HEK293T (cell line): ENCODE results near the gene BTNL8.

Source experiments
- CTCF ChIA-PET: fragments of 350-600 bp; formaldehyde crosslinking; extraction: SDS; loops from one replicate; lab custom pipeline; 2021; ENCODE audit warnings: antibody characterized with exemption, inconsistent platforms; lab: Yijun Ruan, JAX
- POLR2A ChIA-PET: fragments of 350-600 bp; formaldehyde crosslinking; extraction: SDS; loops from one replicate; lab custom pipeline; 2020; ENCODE audit warnings: antibody characterized with exemption, inconsistent platforms; lab: Yijun Ruan, JAX
- DNase-seq: peaks from one replicate; pipeline ENCODE4 v3.0.0; 2012; ENCODE audit warnings: mixed read lengths; ENCODE audit errors: extremely low spot score
- ARNT ChIP-seq: fragments of 450-650 bp; IDR thresholded peaks from 2 replicates; pipeline ENCODE4 v1.6.1; 2017; ENCODE audit warnings: mild to moderate bottlenecking
- BHLHE40 ChIP-seq: fragments of 450-650 bp; IDR thresholded peaks from 2 replicates; pipeline ENCODE4 v1.6.1; 2016; ENCODE audit warnings: mild to moderate bottlenecking, moderate library complexity, borderline replicate concordance
- CTBP1 ChIP-seq: fragments of 450-650 bp; IDR thresholded peaks from 2 replicates; pipeline ENCODE4 v1.6.1; 2016; ENCODE audit warnings: borderline replicate concordance
- ELF4 ChIP-seq: fragments of 450-650 bp; IDR thresholded peaks from 2 replicates; pipeline ENCODE4 v1.6.1; 2017; ENCODE audit warnings: antibody characterized with exemption
- FOXA1 ChIP-seq: fragments of 450-650 bp; IDR thresholded peaks from 2 replicates; pipeline ENCODE4 v1.6.1; 2016; ENCODE audit warnings: mild to moderate bottlenecking
- FOXK2 ChIP-seq: fragments of 450-650 bp; IDR thresholded peaks from 2 replicates; pipeline ENCODE4 v1.6.1; 2016; ENCODE audit warnings: mild to moderate bottlenecking
- FOXM1 ChIP-seq: fragments of 450-650 bp; IDR thresholded peaks from 2 replicates; pipeline ENCODE4 v1.6.1; 2017; ENCODE audit warnings: mild to moderate bottlenecking, borderline replicate concordance
- HDGF ChIP-seq: fragments of 450-650 bp; IDR thresholded peaks from 2 replicates; pipeline ENCODE4 v1.6.1; 2017; ENCODE audit warnings: antibody characterized with exemption, borderline replicate concordance
- L3MBTL2 ChIP-seq: fragments of 450-650 bp; conservative IDR thresholded peaks from 2 replicates; pipeline ENCODE4 v1.6.1; 2016; ENCODE audit warnings: mild to moderate bottlenecking
- LEF1 ChIP-seq: fragments of 450-650 bp; IDR thresholded peaks from 2 replicates; pipeline ENCODE4 v1.6.1; 2017; ENCODE audit warnings: mild to moderate bottlenecking, borderline replicate concordance
- NFRKB ChIP-seq: fragments of 450-650 bp; IDR thresholded peaks from 2 replicates; pipeline ENCODE4 v1.6.1; 2016; ENCODE audit warnings: mild to moderate bottlenecking, moderate library complexity
- SP1 ChIP-seq: fragments of 450-650 bp; IDR thresholded peaks from 2 replicates; pipeline ENCODE4 v1.6.1; 2017
- SUZ12 ChIP-seq: fragments of 450-650 bp; IDR thresholded peaks from 2 replicates; pipeline ENCODE4 v1.6.1; 2016; ENCODE audit warnings: mild to moderate bottlenecking
- TARDBP ChIP-seq: fragments of 450-650 bp; IDR thresholded peaks from 2 replicates; pipeline ENCODE4 v1.6.1; 2016
- ZNF384 ChIP-seq: fragments of 450-650 bp; IDR thresholded peaks from 2 replicates; pipeline ENCODE4 v1.6.1; 2016
- TF ChIP-seq, protein P1 (sequence below): fragments of 450-650 bp; IDR thresholded peaks from 2 replicates; pipeline ENCODE4 v1.6.1; 2016

Gene BTNL8

GRCh38 chr5:180866985-180867384 is 32.0 kb upstream of the BTNL8 start:
- no peak for DNase-seq
- POLR2A ChIA-PET, result no interaction called here
- no peak for TF ChIP-seq FOXK2
- TF ChIP-seq SP1, result no peak
- TF ChIP-seq, protein P1, sequence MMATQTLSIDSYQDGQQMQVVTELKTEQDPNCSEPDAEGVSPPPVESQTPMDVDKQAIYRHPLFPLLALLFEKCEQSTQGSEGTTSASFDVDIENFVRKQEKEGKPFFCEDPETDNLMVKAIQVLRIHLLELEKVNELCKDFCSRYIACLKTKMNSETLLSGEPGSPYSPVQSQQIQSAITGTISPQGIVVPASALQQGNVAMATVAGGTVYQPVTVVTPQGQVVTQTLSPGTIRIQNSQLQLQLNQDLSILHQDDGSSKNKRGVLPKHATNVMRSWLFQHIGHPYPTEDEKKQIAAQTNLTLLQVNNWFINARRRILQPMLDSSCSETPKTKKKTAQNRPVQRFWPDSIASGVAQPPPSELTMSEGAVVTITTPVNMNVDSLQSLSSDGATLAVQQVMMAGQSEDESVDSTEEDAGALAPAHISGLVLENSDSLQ, result no peak
- no peak for TF ChIP-seq L3MBTL2
- TF ChIP-seq SUZ12, result no peak
- TF ChIP-seq NFRKB, result no peak
- no peak for TF ChIP-seq ARNT
- TF ChIP-seq BHLHE40, result no peak
- no peak for TF ChIP-seq FOXM1
- no peak for TF ChIP-seq TARDBP
- TF ChIP-seq ZNF384, result no peak
- no peak for TF ChIP-seq ELF4
- no peak for TF ChIP-seq CTBP1
- no peak for TF ChIP-seq HDGF
- no peak for TF ChIP-seq LEF1
- CTCF ChIA-PET, result interaction anchor here (0.8 to 1.1 kb wide), 2 partner anchors 54 to 233 kb away, joined by 4 to 7 read pairs; no protein-coding TSS in a partner anchor

DNA sequence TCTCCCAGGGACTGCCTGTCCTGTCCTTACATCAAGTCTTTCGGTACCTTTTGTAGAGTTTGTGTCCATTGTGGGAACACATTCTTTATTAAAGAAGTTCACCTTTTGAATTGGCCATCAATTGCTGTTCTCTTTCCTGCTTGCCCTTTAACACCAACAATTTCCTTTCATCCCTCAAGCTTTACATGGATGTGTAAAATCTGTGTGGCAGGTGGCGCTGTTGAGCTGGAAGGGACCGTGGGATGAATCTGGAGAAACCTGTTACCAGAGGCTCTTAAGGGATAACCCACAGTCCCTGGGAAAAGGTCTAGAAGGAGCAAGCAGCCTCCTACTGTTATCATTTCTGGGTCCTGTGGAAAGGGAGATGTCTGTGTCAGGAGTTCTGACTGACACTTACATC is 30.0 kb upstream of the BTNL8 start:
- CTCF ChIA-PET, result interaction anchor here (0.6 to 1.3 kb wide), 6 partner anchors 8 to 315 kb away, joined by 3 to 5 read pairs (median 4); no protein-coding TSS in a partner anchor
- peak; percentile 82 for DNase-seq
- POLR2A ChIA-PET, result interaction anchor here (0.6 kb wide), 1 partner anchor 8 kb away, joined by 3 read pairs; no protein-coding TSS in a partner anchor
- TF ChIP-seq LEF1 (no peak), CTBP1 (0 out of 2 replicates have a peak, but pooled peaks have one; percentile 15)

DNA sequence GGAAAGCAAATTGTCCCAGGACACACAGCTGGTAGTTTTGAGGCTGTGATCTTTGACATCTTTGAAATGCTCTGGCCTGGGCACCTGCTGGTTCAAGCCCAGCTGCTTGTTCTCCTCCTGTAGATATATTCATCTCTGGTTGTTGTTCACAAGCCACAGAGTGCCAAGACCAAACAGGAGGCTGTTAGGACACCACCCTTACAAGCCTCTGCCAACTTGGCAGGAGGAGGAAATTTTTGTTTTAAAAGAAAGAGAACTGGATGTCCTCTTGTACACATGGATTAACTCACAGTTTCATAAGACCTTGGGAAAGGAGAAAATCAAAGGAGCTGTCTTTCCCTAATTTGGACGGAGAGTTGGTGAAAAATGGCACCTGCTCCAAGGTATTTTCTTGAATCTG is 29.4 kb upstream of the BTNL8 start:
- CTCF ChIA-PET, result interaction anchor here (0.6 to 1.3 kb wide), 4 partner anchors 8 to 254 kb away, joined by 3 to 10 read pairs (median 4); no protein-coding TSS in a partner anchor
- POLR2A ChIA-PET, result interaction anchor here (0.6 kb wide), 1 partner anchor 9 kb away, joined by 3 read pairs; no protein-coding TSS in a partner anchor
- no peak for DNase-seq
- TF ChIP-seq, protein P1, result no peak
- no peak for TF ChIP-seq SUZ12
- TF ChIP-seq NFRKB, result no peak
- TF ChIP-seq LEF1, result no peak
- TF ChIP-seq ELF4, result no peak
- no peak for TF ChIP-seq CTBP1
- no peak for TF ChIP-seq FOXM1
- no peak for TF ChIP-seq SP1
- no peak for TF ChIP-seq ZNF384
- TF ChIP-seq HDGF, result no peak
- no peak for TF ChIP-seq L3MBTL2
- TF ChIP-seq ARNT, result no peak
- TF ChIP-seq FOXK2, result no peak
- TF ChIP-seq TARDBP, result no peak
- TF ChIP-seq BHLHE40, result no peak
- TF ChIP-seq FOXA1, result no peak

DNA sequence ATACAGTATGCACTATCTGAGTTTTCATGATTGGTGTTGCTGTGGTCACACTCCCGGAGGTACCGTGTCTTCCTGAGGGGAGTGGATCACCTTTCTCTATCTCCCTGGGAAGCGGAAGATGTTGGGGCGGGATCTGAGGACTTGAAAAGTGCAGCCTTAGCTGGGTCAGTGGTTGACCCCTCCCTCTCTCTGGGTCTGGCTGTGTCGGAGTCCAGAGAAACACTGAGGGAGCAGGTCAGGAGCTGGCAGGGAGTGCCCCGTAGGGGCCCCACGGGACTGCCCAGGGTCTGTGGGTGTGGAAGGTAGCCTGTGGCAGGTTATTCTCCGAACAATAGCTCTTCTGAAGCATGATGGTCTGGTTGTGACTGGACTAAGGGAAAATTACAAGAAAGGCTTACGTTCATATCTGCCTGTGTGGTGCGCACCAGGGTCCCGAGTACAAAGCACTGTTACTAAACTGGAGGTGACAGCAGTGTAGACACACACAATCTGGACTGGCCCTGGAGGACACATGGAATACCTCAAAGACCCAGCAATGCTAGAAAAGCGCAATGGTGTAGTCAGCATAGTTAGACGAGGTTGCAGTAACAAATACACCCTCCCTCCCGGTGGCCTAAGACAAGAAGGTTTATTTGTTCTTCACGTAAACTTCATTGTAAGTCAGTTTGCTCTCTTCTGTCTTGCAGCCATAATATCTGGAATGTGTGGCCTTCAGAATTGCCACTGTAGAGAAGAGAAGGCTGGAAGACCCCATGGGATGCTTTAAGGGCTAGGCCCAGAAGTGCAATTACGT is 28.5 kb upstream of the BTNL8 start:
- POLR2A ChIA-PET, result no interaction called here
- no peak for DNase-seq
- CTCF ChIA-PET, result interaction anchor here (0.6 kb wide), 2 partner anchors 104 to 253 kb away, joined by 4 to 10 read pairs; no protein-coding TSS in a partner anchor
- TF ChIP-seq NFRKB (no peak), FOXA1 (no peak)

DNA sequence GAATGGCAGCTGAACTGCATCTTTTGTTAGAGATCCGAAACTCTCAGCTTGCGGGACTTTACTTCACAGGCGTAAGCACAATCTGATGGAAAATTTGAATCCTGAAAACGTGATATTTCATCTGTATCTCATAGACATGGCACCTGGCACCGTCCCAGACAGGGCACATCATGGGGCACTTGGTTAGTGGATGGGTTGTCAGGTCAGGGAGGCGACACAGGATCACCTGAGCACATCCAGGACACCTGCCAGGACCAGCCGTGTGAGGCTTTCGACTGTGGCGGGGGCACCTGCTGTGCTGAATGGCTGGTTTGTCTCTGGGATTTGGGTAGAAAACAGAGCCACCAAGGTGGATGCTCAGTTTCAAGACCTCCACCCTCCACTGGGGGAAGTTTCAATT is 26.5 kb upstream of the BTNL8 start:
- TF ChIP-seq FOXA1, result no peak
- no peak for TF ChIP-seq BHLHE40
- TF ChIP-seq ARNT, result no peak
- TF ChIP-seq LEF1, result no peak
- no peak for TF ChIP-seq TARDBP
- no peak for TF ChIP-seq SUZ12
- TF ChIP-seq ZNF384, result no peak
- no peak for TF ChIP-seq HDGF
- TF ChIP-seq FOXM1, result no peak
- no peak for TF ChIP-seq NFRKB
- no peak for TF ChIP-seq CTBP1
- TF ChIP-seq L3MBTL2, result no peak
- TF ChIP-seq SP1, result no peak
- TF ChIP-seq FOXK2, result no peak
- ChIA-PET POLR2A (no interaction called here), CTCF (no interaction called here)
- no peak for DNase-seq

DNA sequence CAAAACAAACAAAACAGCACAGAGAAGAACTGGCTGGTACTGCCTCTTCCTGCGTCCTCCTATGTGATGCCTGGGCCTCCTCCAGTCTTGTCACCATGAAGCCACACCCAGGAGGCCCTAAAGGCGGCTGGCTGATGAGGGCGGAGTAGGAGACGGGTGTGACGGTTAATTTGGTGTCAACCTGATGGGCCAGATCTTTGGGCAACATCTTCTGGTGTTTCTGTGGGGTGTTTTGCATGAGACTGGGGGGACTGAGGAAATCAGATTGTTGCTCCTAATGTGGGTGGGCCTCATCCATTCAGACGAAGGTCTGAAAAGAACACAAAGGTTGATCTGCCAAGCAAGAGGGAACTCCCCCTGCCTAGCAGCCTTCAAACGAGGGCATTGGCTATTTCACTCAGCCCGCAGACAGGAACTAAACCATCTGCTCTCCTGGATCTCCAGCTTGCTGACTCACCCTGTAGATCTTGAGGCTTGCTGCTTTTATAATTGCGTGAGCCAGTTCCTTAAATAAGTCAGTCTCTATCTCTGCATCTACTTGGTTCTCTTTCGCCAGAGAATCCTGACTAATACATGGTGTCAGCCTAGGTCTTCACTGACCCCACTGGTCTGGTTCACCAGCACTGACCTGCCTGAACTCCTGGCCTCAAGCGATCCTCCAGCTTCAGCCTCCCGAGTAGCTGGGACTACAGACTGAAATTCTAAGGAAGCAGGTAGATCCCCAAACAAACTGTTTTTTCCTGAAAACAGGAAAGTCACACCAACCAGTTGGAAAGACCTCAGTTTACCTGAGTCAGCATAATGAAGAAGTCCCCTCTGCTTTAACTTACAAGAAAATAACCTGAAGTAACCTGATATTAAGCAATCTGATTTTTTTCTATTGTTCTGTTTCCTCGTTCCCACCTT is 25.1 kb upstream of the BTNL8 start:
- CTCF ChIA-PET, result interaction anchor here (0.6 kb wide), 1 partner anchor 35 kb away, joined by 4 read pairs; no protein-coding TSS in a partner anchor
- POLR2A ChIA-PET, result no interaction called here
- DNase-seq, result no peak
- TF ChIP-seq, protein P1, result no peak
- TF ChIP-seq TARDBP (no peak), LEF1 (no peak), FOXK2 (no peak), NFRKB (no peak), HDGF (no peak), SP1 (no peak), BHLHE40 (no peak), SUZ12 (no peak), FOXA1 (no peak), FOXM1 (no peak), L3MBTL2 (no peak), ZNF384 (no peak), ELF4 (no peak), CTBP1 (no peak), ARNT (no peak)
